ENCODE measurements around the gene ZNF529. TPM values are rescaled to one million over a fixed set of nuclear protein-coding genes. Genes with fewer than 3 reads are reported as not detected.

Gene ZNF529
- total RNA-seq, 1 donor: 10.5 TPM

- TF ChIP-seq, protein P1, sequence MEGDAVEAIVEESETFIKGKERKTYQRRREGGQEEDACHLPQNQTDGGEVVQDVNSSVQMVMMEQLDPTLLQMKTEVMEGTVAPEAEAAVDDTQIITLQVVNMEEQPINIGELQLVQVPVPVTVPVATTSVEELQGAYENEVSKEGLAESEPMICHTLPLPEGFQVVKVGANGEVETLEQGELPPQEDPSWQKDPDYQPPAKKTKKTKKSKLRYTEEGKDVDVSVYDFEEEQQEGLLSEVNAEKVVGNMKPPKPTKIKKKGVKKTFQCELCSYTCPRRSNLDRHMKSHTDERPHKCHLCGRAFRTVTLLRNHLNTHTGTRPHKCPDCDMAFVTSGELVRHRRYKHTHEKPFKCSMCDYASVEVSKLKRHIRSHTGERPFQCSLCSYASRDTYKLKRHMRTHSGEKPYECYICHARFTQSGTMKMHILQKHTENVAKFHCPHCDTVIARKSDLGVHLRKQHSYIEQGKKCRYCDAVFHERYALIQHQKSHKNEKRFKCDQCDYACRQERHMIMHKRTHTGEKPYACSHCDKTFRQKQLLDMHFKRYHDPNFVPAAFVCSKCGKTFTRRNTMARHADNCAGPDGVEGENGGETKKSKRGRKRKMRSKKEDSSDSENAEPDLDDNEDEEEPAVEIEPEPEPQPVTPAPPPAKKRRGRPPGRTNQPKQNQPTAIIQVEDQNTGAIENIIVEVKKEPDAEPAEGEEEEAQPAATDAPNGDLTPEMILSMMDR (IDR thresholded peaks at IDR 0.05; ENCODE audit: insufficient read depth, low read length): no peak
- DNase-seq (ENCODE audit: low read depth): no peak
- H3K4me3 ChIP-seq (ENCODE audit: low read depth, low read length): peak overlapping the region; percentile 99
These were observed 44.1 kb downstream of the ZNF529 start for GRCh38 chr19:36528921-36529518.

DNA sequence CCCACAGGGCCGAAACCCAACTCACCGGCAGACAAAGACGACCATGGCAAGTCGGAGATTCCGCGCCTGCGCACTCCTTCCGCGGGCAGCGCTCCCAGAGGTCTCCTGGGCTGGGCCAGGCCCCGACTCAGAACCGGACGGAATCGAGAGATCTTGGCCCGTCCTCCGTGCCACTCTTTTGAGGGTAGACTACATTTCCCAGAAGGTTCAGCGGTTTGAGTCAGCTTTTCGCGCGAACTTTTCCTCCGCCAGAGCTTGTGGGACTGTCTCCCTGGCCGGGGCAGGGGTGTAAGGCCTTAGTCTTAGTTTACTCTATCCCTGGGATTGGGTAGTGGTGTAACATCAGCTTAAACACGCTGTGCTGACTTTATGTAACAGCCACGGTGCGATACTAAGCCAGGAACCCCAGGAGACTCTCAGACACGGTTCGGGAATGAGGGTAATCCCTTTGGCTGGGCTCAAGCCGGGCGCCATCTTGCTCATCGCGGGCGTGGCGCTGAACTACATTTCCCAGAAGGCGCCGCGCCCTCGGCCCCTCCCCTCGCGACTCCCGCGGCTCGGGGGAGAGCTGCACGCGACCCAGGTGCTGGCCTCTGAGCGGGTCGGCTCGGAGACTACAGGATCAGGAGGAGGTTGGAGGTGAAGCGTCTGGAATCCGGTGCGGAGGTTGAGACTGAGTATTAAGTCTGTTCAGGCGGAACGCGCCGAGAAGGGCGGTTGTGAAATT is 44.7 kb downstream of the ZNF529 start, which contains the start of gene ZNF260:
Gene ZNF260 (minus strand): TSS at position 78 of the 727 bp plus-strand sequence. CDS start 13,033 bp downstream, outside the sequence.
- H3K4me3 ChIP-seq (ENCODE audit: low read depth, low read length): peak within 1 kb of the TSS; percentile 99
- DNase-seq (ENCODE audit: low read depth): peak; percentile 98
- TF ChIP-seq, protein P1 (IDR thresholded peaks at IDR 0.05; ENCODE audit: insufficient read depth, low read length): no peak

DNA sequence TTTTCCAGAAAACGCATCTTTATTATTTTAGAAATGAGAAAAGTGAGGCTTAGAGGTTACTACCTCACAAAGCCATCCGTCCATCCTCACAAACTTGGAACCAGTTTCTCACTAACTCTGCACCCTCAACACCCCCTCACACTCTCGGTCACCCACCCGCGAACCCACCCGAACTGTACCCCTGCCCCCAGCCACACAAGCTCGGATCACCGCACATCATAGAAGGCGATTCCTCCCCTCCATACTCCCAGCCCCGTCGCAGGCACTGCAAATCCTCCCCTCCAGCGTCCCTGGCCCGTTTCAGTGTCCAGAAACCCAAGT is 45.3 kb downstream of the ZNF529 start:
- TF ChIP-seq, protein P1 (IDR thresholded peaks at IDR 0.05; ENCODE audit: insufficient read depth, low read length): no peak
- DNase-seq (ENCODE audit: low read depth): no peak
- H3K4me3 ChIP-seq (ENCODE audit: low read depth, low read length): peak overlapping the region; percentile 99

DNA sequence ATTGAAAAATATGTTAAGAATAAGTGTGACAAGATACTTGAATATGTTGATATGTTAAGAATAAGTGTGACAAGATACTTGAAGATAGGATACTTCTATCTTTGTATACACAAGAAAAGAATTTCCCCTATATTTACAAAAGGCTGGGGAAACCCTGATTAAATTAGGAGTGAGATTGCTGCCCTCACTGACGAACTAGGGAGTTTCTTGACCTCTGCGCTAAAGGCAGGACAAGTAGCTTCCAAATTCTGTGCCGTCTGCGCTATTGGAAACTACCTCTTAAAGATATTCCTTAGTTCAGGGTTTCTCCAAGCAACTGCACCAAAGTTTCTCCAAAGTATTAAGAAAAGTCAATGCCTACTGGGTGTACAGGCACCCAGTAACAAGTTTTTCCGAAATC is 45.8 kb downstream of the ZNF529 start:
- H3K4me3 ChIP-seq (ENCODE audit: low read depth, low read length): peak overlapping the region; percentile 99
- peak; percentile 24 for DNase-seq (ENCODE audit: low read depth)
- TF ChIP-seq, protein P1 (IDR thresholded peaks at IDR 0.05; ENCODE audit: insufficient read depth, low read length): no peak

DNA sequence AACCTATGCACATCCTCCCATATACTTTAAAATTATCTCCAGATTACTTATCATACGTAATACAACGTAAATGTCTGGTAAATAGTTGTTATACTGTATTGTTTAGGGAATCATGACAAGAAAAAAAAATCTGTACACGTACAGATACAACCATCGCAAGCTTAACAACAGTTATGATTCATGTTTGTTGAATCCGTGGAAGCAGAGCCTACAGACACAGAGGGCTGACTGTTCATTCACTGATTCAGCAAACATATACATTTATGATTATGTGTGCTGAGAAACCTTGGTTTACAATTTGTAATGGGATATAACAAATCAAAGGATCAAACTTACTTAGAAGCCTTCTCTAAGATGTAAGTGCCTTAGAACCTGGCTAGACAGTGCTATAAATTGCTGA is 46.5 kb downstream of the ZNF529 start:
- TF ChIP-seq, protein P1 (IDR thresholded peaks at IDR 0.05; ENCODE audit: insufficient read depth, low read length): no peak
- no peak for DNase-seq (ENCODE audit: low read depth)
- H3K4me3 ChIP-seq (ENCODE audit: low read depth, low read length): no peak overlapping the region

- H3K4me3 ChIP-seq (ENCODE audit: low read depth, low read length): no peak overlapping the region
- TF ChIP-seq, protein P1 (IDR thresholded peaks at IDR 0.05; ENCODE audit: insufficient read depth, low read length): no peak
- no peak for DNase-seq (ENCODE audit: low read depth)
These were observed 48.5 kb downstream of the ZNF529 start for GRCh38 chr19:36524617-36525016.

All from fibroblast of the aortic adventitia (primary cell).